ENCODE results near the gene RNU5B-1.

RNU5B-1 gene

DNA sequence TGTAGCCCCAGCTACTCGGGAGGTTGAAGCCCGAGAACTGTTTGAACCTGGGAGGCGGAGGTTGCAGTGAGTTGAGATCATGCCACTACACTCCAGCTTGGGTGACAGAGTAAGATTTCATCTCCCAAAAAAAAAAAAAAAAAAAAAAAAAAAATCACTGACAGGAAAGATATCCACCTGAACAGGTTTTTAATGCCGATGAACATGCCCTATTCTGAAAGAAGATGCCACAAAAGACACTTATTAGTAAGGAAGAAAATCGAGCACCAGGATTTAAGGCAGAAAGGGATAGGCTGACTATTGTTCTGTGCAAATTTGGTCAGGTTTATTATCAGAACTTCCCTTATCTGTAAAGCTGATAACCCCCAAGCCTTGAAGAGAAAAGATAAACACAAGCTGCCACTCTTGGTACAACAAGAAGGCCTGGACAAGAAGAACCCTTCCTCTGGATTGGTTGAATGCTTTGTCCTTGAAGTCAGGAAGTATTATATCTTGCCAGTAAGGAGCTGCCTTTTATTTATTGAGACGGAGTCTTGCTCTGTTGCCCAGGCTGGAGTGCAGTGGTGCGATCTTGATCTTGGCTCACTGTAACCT lies 15.1 kb upstream of the RNU5B-1 start:
- no peak for DNase-seq

DNA sequence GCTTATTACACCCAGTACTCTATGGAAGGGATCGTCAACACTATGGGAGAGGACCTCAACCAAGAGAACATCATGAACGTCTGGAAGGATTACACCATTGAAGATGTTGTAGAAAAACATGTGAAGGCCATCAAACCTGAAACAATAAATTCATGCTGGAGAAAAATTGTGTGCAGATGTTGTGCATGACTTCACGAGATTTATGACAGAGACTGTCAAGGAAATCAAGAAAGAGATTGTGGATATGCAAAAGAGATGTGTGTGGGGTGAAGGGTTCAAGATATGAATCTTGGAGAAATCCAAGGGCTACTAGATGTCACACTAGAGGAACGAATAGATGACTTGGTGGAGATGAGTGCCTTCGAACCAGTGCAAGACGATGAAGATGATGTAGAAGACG lies 14.2 kb upstream of the RNU5B-1 start:
- DNase-seq: no peak

GRCh38 chr15:65292938-65293518 lies 11.4 kb upstream of the RNU5B-1 start:
- DNase-seq: no peak

DNA sequence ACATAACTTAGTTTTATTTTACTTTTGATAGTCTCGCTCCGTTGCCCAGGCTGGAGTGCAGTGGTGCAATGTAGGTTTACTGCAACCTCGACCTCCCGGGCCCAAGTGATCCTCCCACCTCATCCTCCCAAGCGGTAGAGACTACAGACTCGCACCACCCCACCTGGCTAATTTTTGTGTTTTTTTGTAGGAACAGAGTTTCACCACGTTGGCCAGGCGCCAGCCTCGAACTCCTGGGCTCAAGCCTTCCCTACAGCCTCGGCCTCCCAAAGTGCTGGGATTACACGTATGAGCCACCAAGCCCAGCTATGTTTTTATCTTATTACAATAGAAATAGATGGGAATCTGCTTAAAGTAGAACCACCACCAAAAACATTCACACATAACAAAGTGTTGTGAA lies 5.7 kb upstream of the RNU5B-1 start:
- DNase-seq: no peak

DNA sequence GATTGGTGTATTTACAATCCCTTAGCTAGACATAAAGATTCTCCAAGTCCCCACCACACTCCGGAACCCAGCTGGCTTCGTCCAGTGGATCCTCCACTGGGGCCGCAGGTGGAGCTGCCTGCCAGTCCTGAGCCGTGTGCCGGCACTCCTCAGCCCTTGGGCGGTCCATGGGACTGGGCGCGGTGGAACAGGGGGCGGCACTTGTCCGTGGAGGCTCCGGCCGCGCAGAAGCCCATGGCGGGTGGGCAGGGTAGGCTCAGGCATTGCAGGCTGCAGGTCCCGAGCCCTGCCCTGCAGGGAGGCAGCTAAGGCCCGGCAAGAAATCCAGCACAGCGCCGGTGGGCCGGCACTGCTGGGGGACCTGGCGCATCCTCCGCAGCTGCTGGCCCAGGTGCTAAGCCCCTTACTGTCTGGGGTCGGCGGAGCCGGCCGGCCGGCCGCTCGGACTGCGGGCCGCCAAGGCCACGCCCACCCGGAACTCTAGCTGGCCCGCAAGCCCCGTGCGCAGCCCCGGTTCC lies 3.5 kb upstream of the RNU5B-1 start:
- no peak for DNase-seq

GRCh38 chr15:65302061-65302460 lies 2.4 kb upstream of the RNU5B-1 start:
- no peak for DNase-seq

GRCh38 chr15:65303687-65304380 lies 643 bp upstream of the RNU5B-1 start:
- peak; percentile 32 to 79 for DNase-seq

GRCh38 chr15:65305150-65305758 lies 777 bp downstream of the RNU5B-1 start:
- DNase-seq: peak; percentile 100

- DNase-seq: peak; percentile 60 to 82
Measured at GRCh38 chr15:65305776-65306175, 1.3 kb downstream of the RNU5B-1 start.

DNA sequence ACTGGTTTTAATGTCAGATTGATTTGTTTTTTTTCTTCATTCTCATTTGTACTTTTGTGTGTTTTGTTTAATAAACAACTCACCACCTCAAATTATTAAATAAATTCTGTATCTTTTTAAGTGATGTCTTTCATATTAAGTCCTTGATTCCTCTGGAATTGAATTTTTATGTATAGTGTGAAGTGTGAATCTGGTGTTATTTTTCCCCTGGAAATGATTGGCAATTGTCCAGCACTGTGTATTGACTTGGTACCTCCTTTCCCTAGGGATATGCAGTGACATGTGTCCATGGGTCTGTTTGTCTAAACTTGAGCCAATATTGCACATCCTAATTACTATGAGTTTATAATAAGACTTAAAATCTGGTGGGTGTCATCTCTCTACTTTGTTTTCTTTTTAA lies 2.1 kb downstream of the RNU5B-1 start:
- DNase-seq: no peak

DNA sequence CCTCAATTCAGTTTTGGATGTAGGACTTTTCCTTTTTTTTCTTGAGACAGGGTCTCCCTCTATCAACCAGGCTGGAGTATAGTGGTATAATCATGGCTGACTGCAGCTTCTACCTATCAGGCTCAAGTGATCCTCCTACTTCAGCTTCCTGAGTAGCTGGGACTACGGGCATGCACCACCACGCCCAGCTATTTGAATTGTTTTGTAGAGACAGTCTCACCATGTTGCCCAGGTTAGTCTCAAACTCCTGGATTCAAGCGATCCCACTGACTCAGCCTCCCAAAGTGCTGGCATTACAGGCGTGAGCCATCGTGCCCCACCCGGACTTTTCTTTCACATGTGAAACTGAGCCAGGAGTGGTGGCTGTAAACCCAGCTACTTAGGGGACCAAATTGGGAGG lies 3.5 kb downstream of the RNU5B-1 start:
- no peak for DNase-seq

DNA sequence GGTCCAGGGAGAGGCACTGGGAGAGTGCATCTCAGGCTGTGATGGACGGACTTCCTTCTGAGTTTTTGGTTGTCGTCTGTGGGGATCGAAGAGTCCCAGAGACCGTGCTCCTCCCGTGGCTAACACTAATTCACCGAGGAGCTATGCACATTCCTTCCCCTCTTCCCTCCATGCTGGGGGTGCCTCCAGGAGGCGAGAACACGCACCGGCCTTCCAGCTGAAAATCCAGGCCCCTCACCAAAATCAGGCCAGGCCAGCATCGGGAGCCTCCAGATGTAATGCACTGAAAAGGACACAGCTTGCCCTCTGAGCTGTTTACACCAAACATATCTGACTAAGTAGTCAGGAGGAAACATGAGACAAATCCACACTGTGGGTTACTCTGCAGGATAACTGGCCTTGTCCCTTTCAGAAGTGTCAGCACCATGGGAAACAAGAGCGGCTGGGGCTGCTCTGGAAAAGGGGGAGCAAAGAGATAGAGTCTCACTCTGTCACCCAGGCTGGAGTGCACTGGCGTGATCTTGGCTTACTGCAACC lies 5.5 kb downstream of the RNU5B-1 start:
- DNase-seq: no peak

DNA sequence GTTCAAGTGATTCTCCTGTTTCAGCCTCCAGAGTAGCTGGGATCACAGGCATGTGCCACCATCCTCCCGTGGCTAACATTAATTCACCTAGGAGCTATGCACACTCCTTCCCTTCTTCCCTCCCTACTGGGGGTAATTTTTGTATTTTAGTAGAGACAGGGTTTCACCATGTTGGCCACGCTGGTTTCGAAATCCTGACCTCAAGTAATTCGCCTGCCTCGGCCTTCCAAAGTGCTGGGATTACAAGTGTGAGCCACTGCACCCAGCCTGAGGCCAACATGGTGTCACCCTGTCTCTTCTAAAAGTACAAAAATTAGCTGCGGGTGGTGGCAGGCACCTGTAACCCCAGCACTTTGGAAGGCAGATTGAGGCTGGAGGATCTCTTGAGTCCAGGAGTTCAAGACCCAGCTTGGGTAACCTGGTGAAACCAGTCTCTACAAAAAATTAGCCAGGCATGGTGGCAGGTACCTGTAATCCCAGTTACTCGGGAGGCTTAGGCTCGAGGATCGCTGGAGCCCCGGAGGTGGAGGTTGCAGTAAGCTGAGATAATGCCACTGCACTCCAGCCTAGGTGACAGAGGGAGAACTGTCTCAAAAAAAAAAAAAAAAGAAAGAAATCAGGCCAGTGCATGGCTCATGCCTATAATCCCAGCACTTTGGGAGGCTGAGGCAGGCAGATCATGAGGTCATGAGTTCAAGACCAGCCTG lies 6.1 kb downstream of the RNU5B-1 start:
- DNase-seq: no peak

DNA sequence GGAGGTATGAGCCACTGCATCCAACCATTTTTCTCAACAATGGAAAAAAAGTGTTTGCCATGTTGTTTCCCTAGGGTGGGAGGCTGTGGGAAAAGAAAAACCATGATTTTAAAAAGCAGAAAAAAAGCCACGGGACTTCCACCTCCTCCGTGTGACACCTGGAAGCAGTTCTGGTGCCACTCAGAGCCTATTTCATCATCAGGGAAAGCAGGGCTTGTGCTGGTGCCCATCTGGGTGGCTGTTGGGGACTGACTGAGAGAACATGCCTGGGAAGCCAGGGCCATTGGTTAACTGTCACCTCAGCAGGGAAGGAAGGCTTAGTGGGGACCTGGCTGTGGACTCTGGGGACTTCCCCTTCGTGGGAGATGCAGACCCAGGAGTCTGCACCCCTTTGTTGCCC lies 7.3 kb downstream of the RNU5B-1 start:
- no peak for DNase-seq

GRCh38 chr15:65312400-65312916 lies 8.0 kb downstream of the RNU5B-1 start:
- DNase-seq: no peak

DNA sequence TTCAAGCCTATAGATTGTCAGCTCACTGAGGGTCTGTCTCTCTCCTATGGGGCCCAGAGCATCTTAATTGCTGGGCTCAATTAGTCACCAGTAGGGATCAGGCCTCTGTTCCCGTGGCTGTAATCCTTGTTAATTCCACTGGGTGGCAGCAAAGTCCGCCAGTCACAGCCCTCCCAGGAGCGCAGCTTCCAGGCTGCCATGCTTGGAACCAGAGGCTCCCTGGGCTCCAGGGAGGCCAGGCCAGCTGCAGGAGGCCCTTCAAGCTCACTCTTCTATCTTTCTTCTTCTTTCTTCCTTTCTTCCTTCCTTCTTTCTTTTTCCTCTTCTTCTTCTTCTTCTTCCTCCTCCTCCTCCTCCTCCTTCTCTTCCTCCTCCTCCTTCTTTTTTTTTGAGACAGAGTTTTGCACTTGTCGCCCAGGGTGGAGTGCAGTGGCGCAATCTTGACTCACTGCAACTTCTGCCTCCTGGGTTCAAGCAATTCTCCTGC lies 14.4 kb downstream of the RNU5B-1 start:
- peak; percentile 54 to 78 for DNase-seq

DNA sequence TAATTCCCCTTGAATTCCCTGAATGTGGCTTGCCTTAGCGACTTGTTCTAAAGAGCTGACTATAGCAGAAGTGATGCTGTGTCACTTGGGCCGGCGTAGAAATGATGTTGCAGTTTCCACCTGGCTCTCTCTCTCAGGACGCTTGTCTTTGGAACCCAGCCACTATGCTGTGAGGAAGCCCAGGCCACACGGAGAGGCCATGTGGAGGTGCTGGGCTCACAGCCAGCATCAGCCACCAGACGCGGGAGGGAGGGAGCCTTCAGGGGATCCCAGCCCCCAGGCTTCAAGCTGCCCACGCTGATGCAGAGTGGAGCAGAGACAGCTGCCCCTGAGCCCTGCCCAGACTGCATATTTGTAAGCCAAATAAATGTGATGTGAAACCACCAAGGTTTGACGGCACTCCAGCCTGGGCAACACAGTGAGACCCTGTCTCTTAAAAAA lies 18.6 kb downstream of the RNU5B-1 start:
- DNase-seq: no peak

DNA sequence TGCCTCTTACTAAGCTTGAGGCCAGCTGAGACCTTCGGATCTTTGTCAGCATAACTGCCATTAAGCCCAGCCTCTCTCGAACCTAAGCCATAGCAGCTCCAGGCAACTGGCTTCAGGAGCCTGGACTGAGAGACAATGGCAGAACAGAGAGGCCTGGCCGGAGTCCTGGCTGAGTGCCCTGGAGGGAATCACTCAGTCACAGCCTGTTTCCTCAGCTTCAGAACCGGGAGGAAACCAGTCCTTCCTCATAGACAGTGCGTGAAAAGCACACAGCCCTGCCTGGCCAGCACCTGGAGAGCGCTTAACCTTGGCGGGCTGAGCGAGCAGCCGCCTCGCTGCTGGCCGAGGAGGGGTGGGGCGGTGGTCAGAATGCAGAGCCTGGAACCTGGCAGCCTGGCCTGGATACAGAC lies 21.6 kb downstream of the RNU5B-1 start:
- DNase-seq: no peak

GRCh38 chr15:65326818-65327217 lies 22.3 kb downstream of the RNU5B-1 start:
- no peak for DNase-seq

GRCh38 chr15:65327651-65328393 lies 23.3 kb downstream of the RNU5B-1 start:
- DNase-seq: no peak

GRCh38 chr15:65328506-65329287 lies 24.2 kb downstream of the RNU5B-1 start:
- no peak for DNase-seq

All from SW 1271 (cell line).